Natural killer cell (primary cell): Measurements from ENCODE around the gene RPS24. TPM values are rescaled to one million over a fixed set of nuclear protein-coding genes. Genes with fewer than 3 reads are reported as not detected.

Experiments used
- total RNA-seq, 4 donors: library from RNA; stranded (reverse); fragments of 120-200 nt in 1 of 4; gene quantifications; one replicate each; pipeline versions ENCODE4 v1.2.3 to v1.2.4, GENCODE V29; 2013 to 2022

RPS24 gene
- total RNA-seq, 3 donors from 2014 or later (not counting 1 experiment from before 2014, with no cell fraction given): 887 to 1,039 (median 981) TPM

Other genes with a start within 250 kb of the RPS24 start
- 10 to 100 TPM; 52.8 to 75.0 (median 52.9) TPM for gene DLG5, start 107.1 kb upstream of the RPS24 start, total RNA-seq
- 10 to 100 TPM; 15.6 to 21.0 (median 17.9) TPM for gene POLR3A, start 4.3 kb upstream of the RPS24 start, total RNA-seq